Measurements from ENCODE around the gene REC8. TPM values are rescaled to one million over a fixed set of nuclear protein-coding genes. Genes with fewer than 3 reads are reported as not detected.
"Not testable (repeated sequence)": the region's sequence is repeated elsewhere in the genome, so short reads cannot be mapped to it uniquely, and the experiment has no call there.

The REC8 gene
- total RNA-seq, 8 experiments from 2014 or later, result 2.6 to 41.2 (median 23.5) TPM

DNA sequence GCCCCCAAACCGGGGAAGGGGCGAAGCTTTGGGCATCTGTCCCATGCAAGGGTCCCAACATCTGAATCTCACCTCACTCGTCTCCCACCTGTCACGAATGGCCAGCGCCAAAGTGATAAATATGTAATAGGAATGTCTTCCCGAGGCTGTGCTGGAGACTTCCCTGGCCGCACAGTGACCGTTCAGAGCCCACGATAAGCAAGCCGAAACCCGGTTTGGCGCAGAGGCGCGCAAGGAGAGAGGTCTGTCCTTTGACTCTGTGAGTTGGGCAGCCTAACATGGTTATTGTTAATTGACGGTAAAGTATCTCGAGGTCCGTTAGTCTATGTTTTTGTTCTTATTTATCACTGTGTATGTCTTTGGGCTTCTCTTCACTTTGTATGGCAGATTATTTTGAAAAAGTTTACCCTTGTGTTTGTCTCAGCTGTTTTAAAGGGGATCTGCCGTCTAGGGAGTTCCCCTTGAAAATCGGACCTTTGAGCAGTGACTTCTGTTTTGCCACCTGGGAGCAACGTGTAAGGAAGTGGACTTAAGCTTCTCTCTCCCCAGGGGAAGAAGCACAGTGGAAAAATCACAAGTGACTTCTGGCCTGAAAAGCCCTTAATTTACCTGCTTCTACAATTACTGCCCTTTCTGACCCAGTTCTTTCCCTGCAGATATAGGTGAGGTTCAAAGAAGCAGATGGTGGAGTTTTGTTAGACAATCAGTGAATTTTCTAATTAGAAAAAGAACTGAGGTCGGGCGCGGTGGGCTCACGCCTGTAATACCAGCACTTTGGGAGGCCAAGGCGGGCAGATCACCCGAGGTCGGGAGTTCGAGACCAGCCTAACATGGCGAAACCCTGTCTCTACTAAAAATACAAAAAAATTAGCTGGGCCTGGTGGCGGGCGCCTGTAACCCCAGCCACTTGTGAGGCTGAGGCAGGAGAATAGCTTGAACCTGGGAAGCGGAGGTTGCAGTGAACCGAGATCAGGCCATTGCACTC lies 24.5 kb downstream of the REC8 start:
- ATAC-seq (replicated peaks in 6 of 8), result peak; percentile 2 to 17 (median 8)
- in situ Hi-C loops (cut with MboI; ENCODE audit: low pct_unique_long_range_greater_than_20kb in 2 of 9, low sequenced_read_pairs in 9 of 9, unreplicated experiment in 9 of 9), result no loop called here
- 17 to 100% (median 45%) methylated on average over 2 to 24 of the region's 33 CpGs for WGBS, 10 experiments
- H3K27ac ChIP-seq, result peak overlapping the region; percentile 99 to 100
- peak overlapping the region; percentile 76 to 82 (median 79) for H3K4me3 ChIP-seq
- peaks cover 14 to 19% of the 10 kb centered on the region in 2 donors for H3K4me1 ChIP-seq (replicated peaks in 1 of 2)

DNA sequence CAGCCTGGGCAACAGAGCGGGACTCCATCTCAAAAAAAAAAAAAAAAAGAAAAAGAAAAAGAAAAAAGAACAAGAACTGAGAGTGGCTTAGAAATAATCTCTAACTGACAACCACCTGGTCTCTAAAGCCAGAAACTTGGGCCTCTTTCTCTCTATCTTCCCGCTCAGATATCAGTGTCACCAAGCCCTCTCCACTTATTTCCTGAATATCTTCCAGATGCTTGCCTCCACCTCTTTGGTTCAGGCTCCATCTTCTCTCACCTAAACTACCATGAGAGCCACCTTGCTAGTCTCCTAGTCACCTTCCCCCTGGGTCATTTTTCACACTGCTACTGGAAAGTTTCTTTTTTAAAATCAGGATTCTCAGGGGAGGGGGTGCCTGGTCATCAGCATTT lies 25.2 kb downstream of the REC8 start:
- no peak for ATAC-seq (replicated peaks in 6 of 8)
- in situ Hi-C loops (cut with MboI; ENCODE audit: low pct_unique_long_range_greater_than_20kb in 2 of 9, low sequenced_read_pairs in 9 of 9, unreplicated experiment in 9 of 9), result no loop called here
- 33 to 100% (median 93%) methylated on average over 1 to 2 of the region's 2 CpGs; no CpG with 5 or more reads in 1 of the 10 experiments for WGBS, 10 experiments
- H3K27ac ChIP-seq, result no peak overlapping the region
- H3K4me3 ChIP-seq, result peak overlapping the region in 4 of 5 donors; percentile 76 to 82 (median 78)
- H3K4me1 ChIP-seq (replicated peaks in 1 of 2), result peaks cover 14 to 19% of the 10 kb centered on the region in 2 donors

DNA sequence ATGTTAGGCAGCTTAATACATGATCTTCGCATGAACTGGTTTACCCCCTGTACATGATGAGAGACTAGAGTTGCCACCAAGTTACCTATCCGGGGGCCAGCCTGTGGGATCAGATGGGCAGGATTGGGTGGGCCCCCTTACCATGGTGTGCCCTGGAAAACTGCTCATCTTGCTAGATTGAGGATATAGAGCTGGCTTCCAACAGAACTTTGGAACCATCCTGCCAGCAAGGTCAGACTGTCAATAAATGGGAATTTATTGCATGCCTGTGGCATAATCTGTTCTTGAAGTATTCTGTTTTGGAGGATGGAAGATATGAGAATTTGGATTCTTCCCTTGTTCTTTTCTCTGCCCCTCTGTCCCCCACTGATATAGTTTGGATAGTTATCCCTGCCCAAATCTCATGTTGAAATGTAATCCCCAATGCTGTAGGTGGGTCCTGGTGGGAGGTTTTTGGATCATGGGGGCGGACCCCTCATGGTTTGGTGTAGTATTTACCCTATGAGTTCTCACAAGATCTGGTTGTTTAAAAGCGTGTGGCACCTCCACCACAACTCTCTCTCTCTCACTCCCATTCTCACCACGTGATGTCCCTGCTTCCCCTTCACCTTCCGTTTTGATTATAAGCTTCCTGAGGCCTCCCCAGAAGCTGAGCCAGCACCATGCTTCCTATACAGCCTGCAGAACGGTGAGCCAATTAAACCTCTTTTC lies 27.1 kb downstream of the REC8 start:
- ATAC-seq (replicated peaks in 6 of 8), result no peak
- WGBS, 10 experiments, result 63 to 100% (median 93%) methylated on average over 1 to 7 of the region's 7 CpGs
- Histone ChIP-seq H3K4me3 (no peak overlapping the region), H3K4me1 (replicated peaks in 1 of 2) (peaks cover 14 to 26% of the 10 kb centered on the region in 2 donors), H3K27ac (no peak overlapping the region)
- in situ Hi-C loops (cut with MboI; ENCODE audit: low pct_unique_long_range_greater_than_20kb in 2 of 9, low sequenced_read_pairs in 9 of 9, unreplicated experiment in 9 of 9), result no loop called here

DNA sequence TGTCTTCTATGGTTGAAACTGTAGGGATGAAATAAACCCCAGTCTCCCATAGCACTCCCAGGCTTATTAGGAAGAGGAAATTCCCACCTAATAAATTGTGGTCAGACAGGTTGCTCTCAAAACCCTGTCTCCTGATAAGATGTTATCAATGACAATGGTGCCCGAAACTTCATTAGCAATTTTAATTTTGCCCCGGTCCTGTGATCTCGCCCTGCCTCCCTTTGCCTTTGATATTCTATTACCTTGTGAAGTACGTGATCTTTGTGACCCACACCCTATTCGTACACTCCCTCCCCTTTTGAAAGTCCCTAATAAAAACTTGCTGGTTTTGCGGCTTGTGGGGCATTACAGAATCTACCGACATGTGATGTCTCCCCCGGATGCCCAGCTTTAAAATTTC lies 30.7 kb downstream of the REC8 start:
- H3K4me3 ChIP-seq; in situ Hi-C loops (cut with MboI; ENCODE audit: low pct_unique_long_range_greater_than_20kb in 2 of 9, low sequenced_read_pairs in 9 of 9, unreplicated experiment in 9 of 9); H3K27ac ChIP-seq; H3K4me1 ChIP-seq (replicated peaks in 1 of 2); ATAC-seq (replicated peaks in 6 of 8): not testable (repeated sequence)
- 15 to 90% (median 63%) methylated on average over 2 to 8 of the region's 8 CpGs; no CpG with 5 or more reads in 2 of the 10 experiments for WGBS, 10 experiments

DNA sequence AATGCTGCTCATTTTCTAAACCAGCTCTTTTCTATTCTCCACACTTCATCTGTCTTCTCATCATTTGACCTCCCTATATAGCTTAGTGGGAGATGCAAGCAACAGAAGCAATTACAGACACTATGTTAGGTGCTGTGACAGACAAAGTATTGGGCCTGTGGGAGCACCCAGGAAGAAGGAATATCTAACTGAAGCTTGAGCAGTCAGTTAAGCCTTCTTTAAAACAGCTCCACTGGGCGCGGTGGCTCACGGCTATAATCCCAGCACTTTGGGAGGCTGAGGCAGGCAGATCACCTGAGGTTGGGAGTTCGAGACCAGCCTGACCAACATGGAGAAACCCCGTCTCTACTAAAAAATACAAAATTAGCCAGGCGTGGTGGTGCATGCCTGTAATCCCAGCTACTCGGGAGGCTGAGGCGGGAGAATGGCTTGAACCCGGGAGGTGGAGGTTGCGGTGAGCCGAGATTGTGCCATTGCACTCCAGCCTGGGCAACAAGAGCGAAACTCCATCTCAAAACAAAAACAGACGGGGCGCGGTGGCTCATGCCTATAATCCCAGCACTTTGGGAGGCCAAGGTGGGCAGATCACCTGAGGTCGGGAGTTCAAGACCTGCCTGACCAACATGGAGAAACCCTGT lies 31.5 kb downstream of the REC8 start:
- in situ Hi-C loops (cut with MboI; ENCODE audit: low pct_unique_long_range_greater_than_20kb in 2 of 9, low sequenced_read_pairs in 9 of 9, unreplicated experiment in 9 of 9); ATAC-seq (replicated peaks in 6 of 8); H3K27ac ChIP-seq; H3K4me3 ChIP-seq; H3K4me1 ChIP-seq (replicated peaks in 1 of 2): not testable (repeated sequence)
- 93 to 100% (median 96%) methylated on average over 2 to 9 of the region's 16 CpGs; no CpG with 5 or more reads in 7 of the 10 experiments for WGBS, 10 experiments

DNA sequence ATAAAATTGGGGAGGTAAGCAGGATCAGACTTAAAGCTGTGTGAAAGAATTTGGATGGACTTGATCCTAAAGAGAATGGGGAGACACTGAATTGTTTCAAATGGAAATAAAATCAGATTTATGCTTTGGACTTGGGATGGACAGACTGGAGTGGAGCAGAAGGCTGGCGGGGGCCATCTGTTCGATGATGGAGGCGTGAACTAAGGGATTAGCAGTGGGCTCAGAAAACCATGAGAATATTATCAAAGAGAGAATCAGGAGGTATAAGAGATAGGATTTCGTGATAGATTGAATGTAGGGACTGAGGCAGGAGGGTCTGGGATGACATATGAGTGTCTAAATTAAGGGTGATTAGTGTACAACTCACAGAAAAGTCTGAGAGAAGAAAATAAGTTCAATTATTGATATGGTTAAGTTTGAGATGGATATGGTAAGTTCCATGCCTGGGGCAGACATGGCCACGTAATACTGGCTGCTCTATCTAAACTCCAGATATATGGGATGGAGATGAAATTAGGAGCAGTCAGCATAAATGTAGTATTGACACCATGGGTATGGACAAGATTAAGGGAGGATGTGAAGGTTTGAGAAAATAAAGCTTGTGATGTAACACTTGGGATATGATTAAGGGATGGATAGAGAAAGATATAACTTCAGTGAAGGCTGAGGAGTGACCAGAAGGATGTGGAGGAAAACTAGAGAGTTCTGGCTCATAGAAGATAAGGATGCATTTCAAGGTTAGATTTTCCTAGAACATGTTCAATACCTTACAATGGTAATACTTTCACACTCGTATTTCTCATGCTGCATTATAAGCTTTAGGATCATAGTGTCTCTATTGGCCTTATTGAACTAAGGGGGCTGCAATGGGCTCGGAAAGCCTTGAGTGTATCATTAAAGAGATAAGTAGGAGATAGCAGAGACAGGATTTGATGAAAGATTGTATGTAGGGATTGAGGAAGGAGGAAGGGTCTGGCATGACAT lies 32.6 kb downstream of the REC8 start:
- 85 to 97% (median 94%) methylated on average over 5 to 7 of the region's 7 CpGs for WGBS, 10 experiments
- Histone ChIP-seq H3K4me1 (replicated peaks in 1 of 2) (peaks cover 0 to 7% of the 10 kb centered on the region in 2 donors), H3K4me3 (no peak overlapping the region), H3K27ac (no peak overlapping the region)
- in situ Hi-C loops (cut with MboI; ENCODE audit: low pct_unique_long_range_greater_than_20kb in 2 of 9, low sequenced_read_pairs in 9 of 9, unreplicated experiment in 9 of 9), result no loop called here
- ATAC-seq (replicated peaks in 6 of 8), result no peak

DNA sequence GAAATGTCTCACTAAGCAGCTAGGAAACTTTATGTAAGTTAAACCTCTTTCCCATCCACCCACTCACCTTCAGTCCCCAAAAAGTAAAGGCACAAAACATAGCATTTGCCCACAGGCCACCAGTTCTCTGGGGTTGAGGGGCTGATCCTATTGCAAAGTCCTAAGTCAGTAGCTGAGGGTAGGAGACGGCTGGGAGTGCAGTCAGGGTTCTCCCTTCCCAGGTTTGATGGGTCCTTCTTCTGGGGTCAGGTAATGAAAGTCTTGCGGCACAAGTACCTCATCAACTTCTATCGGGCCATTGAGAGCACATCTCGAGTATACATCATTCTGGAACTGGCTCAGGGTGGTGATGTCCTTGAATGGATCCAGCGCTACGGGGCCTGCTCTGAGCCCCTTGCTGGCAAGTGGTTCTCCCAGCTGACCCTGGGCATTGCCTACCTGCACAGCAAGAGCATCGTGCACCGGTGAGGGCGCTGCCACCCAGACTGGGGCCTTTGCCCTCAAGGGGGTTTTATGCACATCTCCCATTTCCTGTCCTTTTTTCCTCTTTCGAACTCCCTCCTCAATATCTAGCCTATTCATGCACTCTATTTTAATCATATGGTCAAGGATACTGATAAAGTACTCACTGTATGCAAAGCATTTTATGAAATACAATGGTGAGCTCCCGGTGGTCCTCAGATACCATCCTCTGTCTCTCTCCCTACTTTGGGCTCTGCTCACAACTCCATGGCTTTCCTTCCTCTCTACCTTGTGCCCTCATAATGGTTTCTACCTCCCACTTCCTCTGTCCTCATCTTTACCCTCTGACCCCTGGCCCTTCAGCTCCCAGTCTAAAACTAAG lies 34.6 kb downstream of the REC8 start:
- in situ Hi-C loops (cut with MboI; ENCODE audit: low pct_unique_long_range_greater_than_20kb in 2 of 9, low sequenced_read_pairs in 9 of 9, unreplicated experiment in 9 of 9), result no loop called here
- Histone ChIP-seq H3K27ac (no peak overlapping the region), H3K4me1 (replicated peaks in 1 of 2) (peaks cover 0 to 7% of the 10 kb centered on the region in 2 donors), H3K4me3 (no peak overlapping the region)
- no peak for ATAC-seq (replicated peaks in 6 of 8)
- 90 to 100% (median 100%) methylated on average over 1 to 8 of the region's 11 CpGs; no CpG with 5 or more reads in 1 of the 10 experiments for WGBS, 10 experiments

DNA sequence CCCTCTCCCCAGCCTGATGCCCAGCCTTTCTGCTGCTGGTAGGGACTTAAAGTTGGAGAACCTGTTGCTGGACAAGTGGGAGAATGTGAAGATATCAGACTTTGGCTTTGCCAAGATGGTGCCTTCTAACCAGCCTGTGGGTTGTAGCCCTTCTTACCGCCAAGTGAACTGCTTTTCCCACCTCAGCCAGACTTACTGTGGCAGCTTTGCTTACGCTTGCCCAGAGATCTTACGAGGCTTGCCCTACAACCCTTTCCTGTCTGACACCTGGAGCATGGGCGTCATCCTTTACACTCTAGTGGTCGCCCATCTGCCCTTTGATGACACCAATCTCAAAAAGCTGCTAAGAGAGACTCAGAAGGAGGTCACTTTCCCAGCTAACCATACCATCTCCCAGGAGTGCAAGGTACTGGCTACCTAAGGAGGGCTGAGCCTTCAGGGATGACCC lies 35.2 kb downstream of the REC8 start:
- 93 to 100% (median 100%) methylated on average over 1 to 4 of the region's 5 CpGs; no CpG with 5 or more reads in 2 of the 10 experiments for WGBS, 10 experiments
- ATAC-seq (replicated peaks in 6 of 8), result no peak
- in situ Hi-C loops (cut with MboI; ENCODE audit: low pct_unique_long_range_greater_than_20kb in 2 of 9, low sequenced_read_pairs in 9 of 9, unreplicated experiment in 9 of 9), result no loop called here
- Histone ChIP-seq H3K4me1 (replicated peaks in 1 of 2) (peaks cover under 1 to 7% of the 10 kb centered on the region in 2 donors), H3K27ac (no peak overlapping the region), H3K4me3 (no peak overlapping the region)

DNA sequence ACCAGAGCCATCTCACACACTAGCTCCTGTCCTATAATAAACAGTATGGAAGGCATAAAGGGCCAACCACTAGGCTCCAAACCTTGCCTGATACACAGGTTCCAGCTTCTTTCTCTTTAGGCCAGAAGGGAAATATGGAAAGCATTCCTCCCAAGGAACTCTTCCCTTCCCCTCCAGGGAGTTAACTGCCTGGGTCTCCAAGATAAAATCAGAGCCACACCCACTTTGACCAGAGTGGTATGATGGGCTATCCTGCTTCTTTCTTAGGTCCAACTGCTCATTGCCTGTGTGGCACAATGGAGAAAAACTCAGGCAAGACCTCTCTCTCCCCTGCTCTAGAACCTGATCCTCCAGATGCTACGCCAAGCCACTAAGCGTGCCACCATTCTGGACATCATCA lies 35.7 kb downstream of the REC8 start:
- 80 to 100% (median 100%) methylated on average over 1 to 2 of the region's 2 CpGs; no CpG with 5 or more reads in 4 of the 10 experiments for WGBS, 10 experiments
- H3K4me3 ChIP-seq, result no peak overlapping the region
- peaks cover 4 to 7% of the 10 kb centered on the region in 2 donors for H3K4me1 ChIP-seq (replicated peaks in 1 of 2)
- peak in 1 of 8 experiments; percentile 51 for ATAC-seq (replicated peaks in 6 of 8)
- no peak overlapping the region for H3K27ac ChIP-seq
- in situ Hi-C loops (cut with MboI; ENCODE audit: low pct_unique_long_range_greater_than_20kb in 2 of 9, low sequenced_read_pairs in 9 of 9, unreplicated experiment in 9 of 9), result no loop called here

DNA sequence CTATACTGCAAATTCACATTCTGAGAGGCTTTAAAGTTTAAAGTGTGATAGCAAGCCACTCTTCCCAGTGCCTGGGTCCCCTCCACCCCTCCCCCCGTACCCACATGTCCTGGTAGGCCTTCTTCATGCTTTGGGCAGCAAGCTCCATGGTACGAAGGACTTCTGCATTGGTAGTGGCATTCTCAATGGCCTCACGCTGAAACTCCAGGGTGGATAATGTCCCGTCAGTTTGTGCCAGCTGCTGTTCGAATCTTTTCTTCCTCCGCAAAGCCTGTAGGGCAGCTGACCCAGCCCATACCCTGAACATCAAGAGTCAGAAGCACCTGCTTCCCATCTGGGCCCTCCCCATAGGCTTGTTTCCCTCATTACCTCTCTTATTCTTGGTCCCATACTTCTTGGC lies 39.4 kb downstream of the REC8 start:
- in situ Hi-C loops (cut with MboI; ENCODE audit: low pct_unique_long_range_greater_than_20kb in 2 of 9, low sequenced_read_pairs in 9 of 9, unreplicated experiment in 9 of 9), result no loop called here
- ATAC-seq (replicated peaks in 6 of 8), result no peak
- Histone ChIP-seq H3K4me3 (no peak overlapping the region), H3K4me1 (replicated peaks in 1 of 2) (peaks cover 21 to 22% of the 10 kb centered on the region in 2 donors), H3K27ac (no peak overlapping the region)
- 80 to 100% (median 90%) methylated on average over 1 to 5 of the region's 6 CpGs; no CpG with 5 or more reads in 1 of the 10 experiments for WGBS, 10 experiments

Measured in motor neuron (in vitro differentiated cells).